OCI-LY7 (cell line): ENCODE results near the gene SLC4A9.

ENCODE experiments used
- CTCF ChIP-seq: fragments of 200-600 bp; sonication (generic); conservative IDR thresholded peaks from 2 replicates; pipeline ENCODE4 v1.5.1; 2014; ENCODE audit warnings: mild to moderate bottlenecking, antibody characterized with exemption, low read length, moderate library complexity, mixed read lengths
- EZH2phosphoT487 ChIP-seq: fragments of 200-600 bp; sonication (generic); IDR thresholded peaks from 2 replicates; pipeline ENCODE4 v1.6.1; 2018; ENCODE audit warnings: low read depth, borderline replicate concordance, mild to moderate bottlenecking, mixed run types, antibody characterized with exemption, low read length, moderate library complexity, mixed read lengths

- TF ChIP-seq CTCF, result no peak
- no peak for TF ChIP-seq EZH2phosphoT487
These were observed 4.4 kb downstream of the SLC4A9 start for GRCh38 chr5:140364472-140364765.
